H1 (cell line): ENCODE measurements around the gene SBF2. TPM values are rescaled to one million over a fixed set of nuclear protein-coding genes. Genes with fewer than 3 reads are reported as not detected.

ENCODE experiments used
- BRCA1 ChIP-seq: IDR thresholded peaks from 2 replicates; pipeline ENCODE4 v1.6.1; 2012; ENCODE audit warnings: low read depth, low read length, improper control_type of control experiment
- MAX ChIP-seq: IDR thresholded peaks from 2 replicates; pipeline ENCODE4 v1.6.1; 2012; ENCODE audit warnings: inconsistent platforms
- SAP30 ChIP-seq: fragments of 300-600 bp; sonication (generic); IDR thresholded peaks from 2 replicates; pipeline ENCODE4 v1.7.1; 2012; ENCODE audit warnings: low read length, moderate library complexity, mild to moderate bottlenecking, inconsistent platforms; ENCODE audit not compliant: insufficient read depth, insufficient replicate concordance
- polyA plus RNA-seq, 7 experiments: library from polyadenylated mRNA; depleted of rRNA in 3 of 7; stranded (reverse) in 5 of 7; unstranded in 2 of 7; fragments of >200 nt in 5 of 7; fragments of 200-250 nt in 2 of 7; gene quantifications; 1 replicate in 5 of 7; 2 replicates in 1 of 7; 4 replicates in 1 of 7; pipeline versions ENCODE4 v1.2.1 to v1.2.3, GENCODE V29; 2011 to 2013; ENCODE audit warnings: missing spikeins in 2 of 7, mixed read lengths in 2 of 7
- total RNA-seq: library from RNA; stranded (reverse); fragmentation: NEBNext Ultra II Directional; extraction: Animal tissue kit (Norgen Biotek cat#: 25700); gene quantifications from 2 replicates; pipeline ENCODE4 v1.2.1, GENCODE V29; 2021

SBF2 gene
- total and polyA plus RNA-seq, 2 of the 8 experiments (the other 6 are each of a cell fraction or from before 2014, with no cell fraction given): 36.7 to 50.5 TPM

DNA sequence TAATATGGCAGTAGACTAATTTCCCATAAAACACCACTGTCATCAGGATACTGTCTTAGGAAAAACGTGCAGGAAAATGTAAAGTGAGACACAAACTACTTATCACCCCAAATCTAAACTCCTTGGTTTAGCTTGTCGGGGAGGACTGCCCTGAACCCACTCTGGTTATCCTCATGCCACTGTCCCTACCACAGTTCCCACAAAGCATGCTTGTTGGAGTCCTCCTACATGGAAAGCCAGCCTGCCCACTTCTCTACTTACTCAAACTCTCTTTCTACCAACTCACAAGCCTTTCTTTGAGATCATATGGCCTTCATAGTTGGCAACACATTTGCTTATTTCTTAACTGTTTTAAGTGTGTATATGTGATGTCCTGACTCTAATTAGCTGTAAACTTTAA, 451.1 kb downstream of the SBF2 start (continued):
- no peak for TF ChIP-seq MAX
- TF ChIP-seq BRCA1: no peak
- no peak for TF ChIP-seq SAP30
